HG03060 (cell line): ENCODE results near the gene SPTBN1.

Experiments
- ATAC-seq: cut with Tn5 transposase; IDR thresholded peaks from one replicate; pipeline ENCODE4 v1.9.1; 2021; ENCODE audit warnings: low read depth, moderate number of reproducible peaks; ENCODE audit not compliant: unreplicated experiment

The SPTBN1 gene

GRCh38 chr2:54619660-54620231 lies 163.6 kb downstream of the SPTBN1 start:
- ATAC-seq, result no peak

GRCh38 chr2:54620948-54621347 lies 164.8 kb downstream of the SPTBN1 start:
- ATAC-seq, result no peak

GRCh38 chr2:54624591-54625071 lies 168.5 kb downstream of the SPTBN1 start:
- ATAC-seq, result no peak

- ATAC-seq, result no peak
These were observed 170.0 kb downstream of the SPTBN1 start for GRCh38 chr2:54626131-54626530.

- no peak for ATAC-seq
These were observed 170.8 kb downstream of the SPTBN1 start for GRCh38 chr2:54626884-54627283.

GRCh38 chr2:54627973-54628372 lies 171.8 kb downstream of the SPTBN1 start:
- ATAC-seq, result no peak

- no peak for ATAC-seq
These were observed 172.3 kb downstream of the SPTBN1 start for GRCh38 chr2:54628418-54628817.

- no peak for ATAC-seq
These were observed 172.8 kb downstream of the SPTBN1 start for GRCh38 chr2:54628957-54629356.

GRCh38 chr2:54629390-54629789 lies 173.3 kb downstream of the SPTBN1 start:
- ATAC-seq, result no peak

GRCh38 chr2:54629914-54630857 lies 174.1 kb downstream of the SPTBN1 start:
- no peak for ATAC-seq

- ATAC-seq, result no peak
These were observed 174.9 kb downstream of the SPTBN1 start for GRCh38 chr2:54630858-54631497.

- ATAC-seq, result no peak
These were observed 175.6 kb downstream of the SPTBN1 start for GRCh38 chr2:54631755-54632154.

- no peak for ATAC-seq
These were observed 176.9 kb downstream of the SPTBN1 start for GRCh38 chr2:54632733-54633692.

- no peak for ATAC-seq
These were observed 177.9 kb downstream of the SPTBN1 start for GRCh38 chr2:54634021-54634420.

GRCh38 chr2:54634564-54635511 lies 178.7 kb downstream of the SPTBN1 start:
- peak; percentile 62 for ATAC-seq

- no peak for ATAC-seq
These were observed 179.5 kb downstream of the SPTBN1 start for GRCh38 chr2:54635554-54636152.

GRCh38 chr2:54636415-54637139 lies 180.4 kb downstream of the SPTBN1 start:
- no peak for ATAC-seq

GRCh38 chr2:54638103-54638502 lies 182.0 kb downstream of the SPTBN1 start:
- ATAC-seq, result no peak
